NB4 (cell line): ENCODE measurements around the gene MAN1A1.

Source experiments
- DNase-seq: peaks from one replicate; pipeline ENCODE4 v3.0.0; 2010; ENCODE audit warnings: low read depth
- H3K4me3 ChIP-seq: one replicate; pipeline ENCODE4 v1.5.1; 2011; ENCODE audit warnings: mild to moderate bottlenecking, low read depth, low read length, moderate library complexity
- MYC ChIP-seq: IDR thresholded peaks from 2 replicates; pipeline ENCODE4 v1.6.1; 2011; ENCODE audit warnings: low read depth, low read length
- POLR2A ChIP-seq: IDR thresholded peaks from 2 replicates; pipeline ENCODE4 v1.6.1; 2011; ENCODE audit warnings: mild to moderate bottlenecking; ENCODE audit not compliant: insufficient read length; ENCODE audit errors: extremely low read depth
- TF ChIP-seq, protein P1 (sequence below): IDR thresholded peaks from 2 replicates; pipeline ENCODE4 v1.6.1; 2011; ENCODE audit warnings: low read depth, low read length
- TF ChIP-seq, protein P2 (sequence below): IDR thresholded peaks from one replicate; pipeline ENCODE4 v1.5.1; 2012; ENCODE audit warnings: low read depth, low read length

MAN1A1 gene

DNA sequence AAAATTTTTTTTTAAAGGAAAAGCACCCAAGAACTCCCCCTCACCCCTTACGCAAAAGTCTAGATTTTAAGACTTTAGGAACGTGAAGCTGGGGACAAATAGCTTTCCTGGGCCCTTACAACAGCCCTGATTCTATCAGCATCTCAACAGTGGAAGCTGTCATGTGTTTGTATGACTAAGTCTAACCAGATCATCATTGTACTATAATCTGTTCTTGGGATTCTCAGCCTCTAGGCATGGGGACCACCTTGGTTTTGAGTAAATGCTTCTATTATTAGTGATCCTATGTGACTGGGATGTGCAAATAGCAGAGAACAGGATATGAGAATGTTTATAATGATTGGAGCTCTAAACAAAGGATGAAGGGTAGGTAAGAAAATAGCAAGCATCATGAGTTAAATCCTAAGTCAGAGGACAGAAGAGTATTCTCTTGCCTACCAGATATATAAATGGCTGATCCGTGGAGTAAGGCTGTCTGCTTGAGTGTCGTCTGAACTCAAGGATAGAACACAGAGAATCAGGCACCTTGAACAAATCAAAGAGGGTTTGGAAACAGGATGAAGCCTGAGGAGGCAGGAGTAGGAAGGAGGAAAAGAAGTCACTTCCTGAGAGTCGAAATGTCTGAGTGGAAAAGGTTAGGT is 165.4 kb downstream of the MAN1A1 start:
- H3K4me3 ChIP-seq = no peak overlapping the region
- no peak for DNase-seq
- no peak for TF ChIP-seq POLR2A
- TF ChIP-seq, protein P1, sequence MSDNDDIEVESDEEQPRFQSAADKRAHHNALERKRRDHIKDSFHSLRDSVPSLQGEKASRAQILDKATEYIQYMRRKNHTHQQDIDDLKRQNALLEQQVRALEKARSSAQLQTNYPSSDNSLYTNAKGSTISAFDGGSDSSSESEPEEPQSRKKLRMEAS = no peak
- TF ChIP-seq MYC = no peak

DNA sequence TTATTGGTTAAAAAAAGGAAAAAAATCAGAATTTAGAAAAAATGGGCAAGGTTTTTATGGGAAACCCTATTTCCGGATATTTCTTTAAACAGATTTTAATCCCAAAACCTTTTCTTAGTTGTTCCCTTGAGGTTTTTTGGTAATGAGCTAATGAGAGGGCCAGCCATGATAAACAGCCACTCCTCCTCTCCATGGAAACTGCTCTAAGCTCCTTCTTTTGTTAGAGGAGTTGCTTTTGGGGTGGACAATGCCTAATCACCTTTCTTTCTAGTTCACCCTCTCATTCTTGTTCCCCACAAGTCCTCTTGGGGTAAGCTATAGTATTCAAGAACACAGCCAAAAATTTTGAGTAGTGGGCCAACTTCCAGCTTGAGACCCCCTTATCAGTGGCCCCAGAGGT is 166.1 kb downstream of the MAN1A1 start:
- no peak for TF ChIP-seq MYC
- no peak overlapping the region for H3K4me3 ChIP-seq
- DNase-seq = no peak

DNA sequence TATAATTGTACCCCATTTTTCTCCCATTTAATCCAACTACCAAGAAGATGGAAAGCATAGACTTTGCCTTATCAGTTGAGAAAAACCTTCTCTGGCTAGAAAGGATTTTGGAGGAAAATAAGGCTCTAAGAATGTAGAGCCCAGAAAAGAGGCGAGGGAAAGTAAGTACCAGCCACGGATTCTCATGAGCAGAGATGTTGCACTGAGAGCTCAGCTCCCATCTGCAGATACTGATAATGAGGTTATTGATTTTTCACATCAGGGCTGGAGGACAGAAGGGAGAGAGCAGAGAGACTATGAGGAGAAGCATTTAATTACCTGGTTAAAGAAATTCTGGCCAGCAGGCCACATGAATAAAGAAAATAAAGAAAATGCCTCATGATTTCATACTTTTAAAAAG is 166.7 kb downstream of the MAN1A1 start:
- no peak overlapping the region for H3K4me3 ChIP-seq
- TF ChIP-seq, protein P2, sequence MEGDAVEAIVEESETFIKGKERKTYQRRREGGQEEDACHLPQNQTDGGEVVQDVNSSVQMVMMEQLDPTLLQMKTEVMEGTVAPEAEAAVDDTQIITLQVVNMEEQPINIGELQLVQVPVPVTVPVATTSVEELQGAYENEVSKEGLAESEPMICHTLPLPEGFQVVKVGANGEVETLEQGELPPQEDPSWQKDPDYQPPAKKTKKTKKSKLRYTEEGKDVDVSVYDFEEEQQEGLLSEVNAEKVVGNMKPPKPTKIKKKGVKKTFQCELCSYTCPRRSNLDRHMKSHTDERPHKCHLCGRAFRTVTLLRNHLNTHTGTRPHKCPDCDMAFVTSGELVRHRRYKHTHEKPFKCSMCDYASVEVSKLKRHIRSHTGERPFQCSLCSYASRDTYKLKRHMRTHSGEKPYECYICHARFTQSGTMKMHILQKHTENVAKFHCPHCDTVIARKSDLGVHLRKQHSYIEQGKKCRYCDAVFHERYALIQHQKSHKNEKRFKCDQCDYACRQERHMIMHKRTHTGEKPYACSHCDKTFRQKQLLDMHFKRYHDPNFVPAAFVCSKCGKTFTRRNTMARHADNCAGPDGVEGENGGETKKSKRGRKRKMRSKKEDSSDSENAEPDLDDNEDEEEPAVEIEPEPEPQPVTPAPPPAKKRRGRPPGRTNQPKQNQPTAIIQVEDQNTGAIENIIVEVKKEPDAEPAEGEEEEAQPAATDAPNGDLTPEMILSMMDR = no peak
- TF ChIP-seq, protein P1 = no peak
- TF ChIP-seq MYC (no peak), POLR2A (no peak)
- DNase-seq = no peak

DNA sequence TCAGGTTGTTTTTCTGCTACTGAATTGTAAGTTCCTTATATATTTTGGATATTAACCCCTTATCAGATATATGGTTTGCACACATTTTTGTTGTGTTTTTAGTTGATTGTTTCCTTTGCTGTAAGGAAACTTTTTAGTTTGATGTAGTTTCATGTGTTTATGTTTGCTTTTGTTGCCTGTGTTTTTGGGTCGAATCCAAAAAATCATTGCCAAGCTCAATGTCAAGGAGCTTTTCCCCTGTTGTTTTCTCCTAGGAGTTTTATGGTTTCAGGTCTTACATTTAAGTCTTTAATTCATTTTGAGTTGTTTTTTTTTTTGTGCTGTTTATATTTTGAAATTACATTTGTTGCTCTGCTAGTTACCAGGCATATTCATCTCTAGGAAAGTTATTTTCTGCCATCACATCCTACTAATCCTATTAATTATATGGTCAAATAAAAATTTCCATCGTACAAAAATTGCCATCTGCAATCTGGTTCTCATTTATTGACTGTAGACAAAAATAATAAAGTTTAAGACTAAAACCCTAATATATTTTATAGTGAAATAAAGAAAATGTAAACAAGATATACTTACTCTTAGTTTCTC is 167.3 kb downstream of the MAN1A1 start:
- no peak for TF ChIP-seq MYC
- TF ChIP-seq, protein P2 = no peak
- no peak for TF ChIP-seq POLR2A
- TF ChIP-seq, protein P1 = no peak

DNA sequence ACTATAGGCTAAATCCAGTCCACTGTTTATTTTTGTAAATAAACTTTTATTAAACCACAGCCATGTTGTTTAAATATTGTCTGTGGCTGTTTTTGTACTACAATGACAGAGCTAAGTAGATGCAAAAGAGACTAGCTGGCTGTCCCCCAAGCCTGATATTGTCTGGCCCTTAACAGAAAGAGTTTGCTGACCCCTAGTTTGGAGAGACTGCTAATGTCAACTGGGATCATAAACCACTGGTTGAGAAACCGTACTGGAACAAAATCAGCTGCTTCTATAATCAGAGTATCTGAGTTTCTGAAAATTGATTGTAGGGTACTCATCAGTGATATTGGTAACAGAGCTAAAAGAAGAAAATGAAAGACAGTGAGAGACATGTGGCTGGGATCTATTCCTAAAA is 168.5 kb downstream of the MAN1A1 start:
- no peak overlapping the region for H3K4me3 ChIP-seq
- no peak for DNase-seq
- TF ChIP-seq POLR2A = no peak
- TF ChIP-seq MYC = no peak
- TF ChIP-seq, protein P1 = no peak
- TF ChIP-seq, protein P2 = no peak

More for the DNA sequence above, 167.3 kb downstream of the MAN1A1 start:
- no peak overlapping the region for H3K4me3 ChIP-seq
- no peak for DNase-seq

DNA sequence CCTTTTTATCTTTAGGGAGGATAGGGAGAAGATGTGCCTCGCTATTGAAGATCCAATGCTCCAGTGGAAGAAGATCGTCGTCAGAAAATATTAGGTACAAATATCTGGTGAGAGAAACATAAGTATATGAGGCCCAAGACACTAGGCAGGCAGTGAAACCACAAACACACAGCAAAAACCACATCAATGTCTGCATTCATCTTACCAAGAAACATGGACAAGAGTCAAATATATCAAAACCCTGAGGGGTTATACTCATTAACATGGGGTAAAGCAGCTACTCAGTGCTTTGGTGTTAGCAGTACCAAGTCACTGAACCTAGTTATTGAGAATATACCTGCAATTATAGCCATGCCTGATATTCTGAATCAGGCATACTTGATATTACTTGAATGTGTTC is 169.7 kb downstream of the MAN1A1 start:
- no peak overlapping the region for H3K4me3 ChIP-seq
- TF ChIP-seq, protein P1 = no peak
- TF ChIP-seq, protein P2 = no peak
- TF ChIP-seq POLR2A (no peak), MYC (no peak)
- DNase-seq = no peak
